GM23248 (cell line): ENCODE measurements around the gene MYLIP. TPM values are rescaled to one million over a fixed set of nuclear protein-coding genes. Genes with fewer than 3 reads are reported as not detected.

Source experiments
- DNase-seq: peaks from one replicate; pipeline ENCODE4 v3.0.0-alpha.2; 2015
- H2AFZ ChIP-seq: fragments of 200-600 bp; sonication (generic); 2 replicates; pipeline ENCODE4 v1.6.1; 2016; ENCODE audit warnings: antibody characterized with exemption
- H3F3A ChIP-seq: fragments of 200-600 bp; sonication (generic); 2 replicates; pipeline ENCODE4 v1.6.1; 2016; ENCODE audit warnings: mild to moderate bottlenecking, antibody characterized with exemption, mixed run types; ENCODE audit not compliant: insufficient read depth
- H3K27ac ChIP-seq: fragments of 200-600 bp; sonication (generic); 2 replicates; pipeline ENCODE4 v1.5.1; 2016; ENCODE audit warnings: mild to moderate bottlenecking
- H3K27me3 ChIP-seq: fragments of 200-600 bp; sonication (generic); replicated peaks from 2 replicates; pipeline ENCODE4 v1.6.1; 2016; ENCODE audit warnings: mild to moderate bottlenecking; ENCODE audit not compliant: insufficient read depth
- H3K36me3 ChIP-seq: fragments of 200-600 bp; sonication (generic); 2 replicates; pipeline ENCODE4 v1.6.1; 2016; ENCODE audit warnings: low read depth, mild to moderate bottlenecking
- H3K4me1 ChIP-seq: fragments of 200-600 bp; sonication (generic); 2 replicates; pipeline ENCODE4 v1.6.1; 2016; ENCODE audit warnings: mild to moderate bottlenecking; ENCODE audit not compliant: insufficient read depth
- H3K4me2 ChIP-seq: fragments of 200-600 bp; sonication (generic); one replicate; pipeline ENCODE4 v1.6.1; 2016; ENCODE audit warnings: mild to moderate bottlenecking; ENCODE audit not compliant: unreplicated experiment
- H3K4me3 ChIP-seq: fragments of 200-600 bp; sonication (generic); 2 replicates; pipeline ENCODE4 v1.5.1; 2016; ENCODE audit warnings: mild to moderate bottlenecking
- H3K79me2 ChIP-seq: fragments of 200-600 bp; sonication (generic); 2 replicates; pipeline ENCODE4 v1.6.1; 2016; ENCODE audit warnings: mild to moderate bottlenecking; ENCODE audit not compliant: insufficient read depth
- H3K9ac ChIP-seq: fragments of 200-600 bp; sonication (generic); 2 replicates; pipeline ENCODE4 v1.6.1; 2016; ENCODE audit warnings: mild to moderate bottlenecking
- H3K9me2 ChIP-seq: fragments of 200-600 bp; sonication (generic); 2 replicates; pipeline ENCODE4 v1.6.1; 2016; ENCODE audit warnings: mixed run types, mild to moderate bottlenecking, moderate library complexity; ENCODE audit not compliant: insufficient read depth
- H3K9me3 ChIP-seq: fragments of 200-600 bp; sonication (generic); one replicate; pipeline ENCODE4 v1.6.1; 2017; ENCODE audit warnings: low read depth
- H4K20me1 ChIP-seq: fragments of 200-600 bp; sonication (generic); 2 replicates; pipeline ENCODE4 v1.6.0; 2016; ENCODE audit not compliant: insufficient read depth
- EZH2 ChIP-seq: fragments of 200-600 bp; sonication (generic); IDR thresholded peaks from 2 replicates; pipeline ENCODE4 v1.6.1; 2018; ENCODE audit warnings: antibody characterized with exemption, mild to moderate bottlenecking; ENCODE audit not compliant: insufficient read depth, poor library complexity, severe bottlenecking
- EZH2phosphoT487 ChIP-seq: fragments of 200-600 bp; sonication (generic); IDR thresholded peaks from 2 replicates; pipeline ENCODE4 v1.6.1; 2018; ENCODE audit warnings: antibody characterized with exemption, moderate library complexity, mild to moderate bottlenecking, low read depth; ENCODE audit not compliant: insufficient read depth
- WGBS, 2 experiments: methylation state at CpG; one replicate each; pipeline ENCODE4 v1.1.6; 2015 to 2017; ENCODE audit warnings: low lambda C conversion rate in 2 of 2, low coverage in 1 of 2; ENCODE audit errors: missing lambda C conversion rate in 2 of 2; 5-methylcytosine and 5-hydroxymethylcytosine counted together
- in situ Hi-C: fragments of 300-500 bp; cut with MboI; formaldehyde crosslinking; loops from 2 replicates; pipeline ENCODE4 v1.15.0; 2020
- polyA plus RNA-seq: library from polyadenylated mRNA; unstranded; fragments of >200 nt; fragmentation: Nextera tagmentation; extraction: Ambion mirVana; gene quantifications from 2 replicates; pipeline ENCODE4 v1.2.1, GENCODE V29; 2016
- total RNA-seq: library from RNA; depleted of rRNA; stranded (reverse); fragments of >200 nt; shearing (Covaris generic); gene quantifications from 2 replicates; pipeline ENCODE4 v1.2.3, GENCODE V29; 2014

MYLIP gene
- total and polyA plus RNA-seq, 2 experiments from 2014 or later, result 1.7 to 1.9 TPM

DNA sequence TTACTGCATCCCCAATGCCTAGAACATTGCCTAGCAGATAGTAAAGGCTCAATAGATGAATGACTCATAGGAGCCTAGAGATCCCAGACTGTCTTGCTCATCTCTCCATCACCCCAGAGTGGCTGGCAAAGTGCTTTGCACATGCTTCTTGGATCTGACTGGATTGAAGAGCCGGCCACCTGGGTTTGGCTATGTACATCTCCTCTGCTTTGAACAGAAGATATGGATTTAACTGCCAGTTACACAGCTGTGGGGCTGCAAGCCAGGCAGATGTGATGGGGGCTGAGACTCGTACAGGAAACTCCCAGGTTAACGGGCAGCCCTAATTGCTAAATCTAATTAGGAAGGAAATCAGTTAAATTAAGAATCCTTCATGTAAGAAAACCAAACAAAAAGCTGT lies 28.6 kb downstream of the MYLIP start:
- no peak overlapping the region for H3K4me3 ChIP-seq
- H3K27me3 ChIP-seq, result peaks cover 20% of the 10 kb centered on the region
- H3K36me3 ChIP-seq, result no peaks in the 10 kb centered on the region
- no peak overlapping the region for H2AFZ ChIP-seq
- 51 to 66% methylated on average over 3 of the region's 3 CpGs for WGBS, 2 experiments
- no peaks in the 10 kb centered on the region for H3K9me2 ChIP-seq
- H3K79me2 ChIP-seq, result no peaks in the 10 kb centered on the region
- H3K4me2 ChIP-seq, result no peak overlapping the region
- no peak overlapping the region for H3K9ac ChIP-seq
- H4K20me1 ChIP-seq, result no peaks in the 10 kb centered on the region
- H3F3A ChIP-seq, result peaks cover 12% of the 10 kb centered on the region; the same call in 1 of the 2 replicates
- no peak overlapping the region for H3K27ac ChIP-seq
- no peak for TF ChIP-seq EZH2
- no peaks in the 10 kb centered on the region for H3K9me3 ChIP-seq
- in situ Hi-C loops, result no loop called here
- H3K4me1 ChIP-seq, result 0 out of 2 replicates have a peak, but pooled peaks cover 6% of the 10 kb centered on the region
- DNase-seq, result no peak

- in situ Hi-C loops, result no loop called here
- H3K4me1 ChIP-seq, result 0 out of 2 replicates have a peak, but pooled peaks cover 6% of the 10 kb centered on the region
- H3K27ac ChIP-seq, result no peak overlapping the region
- no peaks in the 10 kb centered on the region for H3K9me2 ChIP-seq
- TF ChIP-seq EZH2phosphoT487 (no peak), EZH2 (no peak)
- 61 to 70% methylated on average over 11 of the region's 11 CpGs for WGBS, 2 experiments
- H3K79me2 ChIP-seq, result no peaks in the 10 kb centered on the region
- H3K9me3 ChIP-seq, result no peaks in the 10 kb centered on the region
- H2AFZ ChIP-seq, result no peak overlapping the region
- no peak for DNase-seq
- no peak overlapping the region for H3K9ac ChIP-seq
- H3F3A ChIP-seq, result peaks cover 12% of the 10 kb centered on the region; the same call in 1 of the 2 replicates
- H3K4me2 ChIP-seq, result no peak overlapping the region
- H3K27me3 ChIP-seq, result peaks cover 20% of the 10 kb centered on the region
- no peaks in the 10 kb centered on the region for H4K20me1 ChIP-seq
- H3K36me3 ChIP-seq, result no peaks in the 10 kb centered on the region
- H3K4me3 ChIP-seq, result no peak overlapping the region
These were observed 29.0 kb downstream of the MYLIP start for GRCh38 chr6:16157909-16158308.

DNA sequence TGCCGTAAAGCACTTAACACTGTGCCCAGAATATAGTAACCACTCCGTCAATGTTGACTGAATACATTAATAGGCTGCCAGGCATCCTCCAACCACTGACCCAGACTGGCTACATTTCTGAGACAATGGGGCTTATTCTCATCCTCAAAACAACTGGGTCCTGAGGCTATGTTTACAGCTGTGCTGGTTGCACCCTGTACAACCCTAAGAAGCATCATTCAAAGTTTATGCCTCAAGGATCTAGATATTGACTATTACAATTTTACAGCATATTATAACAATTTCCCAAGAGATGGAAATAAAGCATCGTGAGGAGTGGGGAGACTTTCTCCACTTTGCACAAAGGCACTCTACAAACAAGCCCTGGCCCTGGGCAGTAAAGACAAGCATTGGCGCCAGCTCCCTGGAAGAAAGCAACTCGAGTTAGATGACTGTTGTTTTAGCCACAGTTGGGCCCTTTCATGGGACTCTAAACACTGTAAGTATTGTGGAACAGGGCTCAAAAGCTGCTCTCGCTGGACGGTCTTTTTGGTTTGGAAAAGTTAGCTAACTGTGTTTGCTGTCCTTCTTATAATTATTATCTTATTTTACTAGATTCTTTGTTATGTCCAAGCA lies 30.2 kb downstream of the MYLIP start:
- peaks cover 20% of the 10 kb centered on the region for H3K27me3 ChIP-seq
- no peaks in the 10 kb centered on the region for H3K9me3 ChIP-seq
- no peaks in the 10 kb centered on the region for H3K36me3 ChIP-seq
- no peak overlapping the region for H3K9ac ChIP-seq
- no peak for TF ChIP-seq EZH2
- TF ChIP-seq EZH2phosphoT487, result no peak
- no peaks in the 10 kb centered on the region for H3K79me2 ChIP-seq
- no peaks in the 10 kb centered on the region for H4K20me1 ChIP-seq
- H3K27ac ChIP-seq, result no peak overlapping the region
- H2AFZ ChIP-seq, result no peak overlapping the region
- H3K4me1 ChIP-seq, result 0 out of 2 replicates have a peak, but pooled peaks cover 6% of the 10 kb centered on the region
- H3K4me2 ChIP-seq, result no peak overlapping the region
- WGBS, 2 experiments, result 80% methylated on average over 7 of the region's 7 CpGs
- in situ Hi-C loops, result no loop called here
- no peaks in the 10 kb centered on the region for H3K9me2 ChIP-seq
- H3F3A ChIP-seq, result peaks cover 12% of the 10 kb centered on the region; the same call in 1 of the 2 replicates
- DNase-seq, result no peak
- no peak overlapping the region for H3K4me3 ChIP-seq

DNA sequence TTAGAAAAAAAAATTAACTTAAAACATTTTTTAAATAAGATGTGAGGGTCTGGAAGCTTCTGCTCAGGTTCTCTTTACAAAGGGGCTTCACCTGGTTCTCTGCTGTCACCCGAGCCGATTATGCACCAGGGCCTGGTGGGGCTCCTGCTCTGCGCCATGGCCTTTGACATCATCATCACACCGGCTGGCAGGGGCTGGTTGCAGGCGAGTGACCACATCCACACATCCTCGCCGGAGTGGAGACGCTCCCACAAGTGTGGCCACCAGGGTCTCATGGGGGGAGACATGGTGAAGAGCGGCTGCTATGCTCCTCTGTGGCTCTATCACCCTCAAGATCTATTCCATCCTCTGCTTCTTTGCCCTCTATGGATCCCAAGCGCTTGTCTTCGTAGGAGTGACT lies 31.9 kb downstream of the MYLIP start:
- H4K20me1 ChIP-seq, result no peaks in the 10 kb centered on the region
- no peak for TF ChIP-seq EZH2
- TF ChIP-seq EZH2phosphoT487, result no peak
- no peaks in the 10 kb centered on the region for H3K9me2 ChIP-seq
- peaks cover 31% of the 10 kb centered on the region for H3K27me3 ChIP-seq
- no peak for DNase-seq
- no peak overlapping the region for H2AFZ ChIP-seq
- H3K27ac ChIP-seq, result no peak overlapping the region
- in situ Hi-C loops, result loop anchor here (10.0 kb wide), 1 partner anchor 466 kb away; no protein-coding TSS in a partner anchor
- no peaks in the 10 kb centered on the region for H3K36me3 ChIP-seq
- no peaks in the 10 kb centered on the region for H3K79me2 ChIP-seq
- H3K4me1 ChIP-seq, result no peaks in the 10 kb centered on the region
- H3F3A ChIP-seq, result no peaks in the 10 kb centered on the region
- no peak overlapping the region for H3K9ac ChIP-seq
- H3K4me2 ChIP-seq, result no peak overlapping the region
- 89 to 91% methylated on average over 11 of the region's 11 CpGs for WGBS, 2 experiments
- no peaks in the 10 kb centered on the region for H3K9me3 ChIP-seq
- H3K4me3 ChIP-seq, result no peak overlapping the region
